HepG2 (cell line): ENCODE results near the gene SREBF1.

Experiments
- CEBPB ChIP-seq: IDR thresholded peaks from 2 replicates; pipeline ENCODE4 v1.6.1; 2011; ENCODE audit warnings: low read depth, low read length, improper control_type of control experiment, borderline replicate concordance
- EP300 ChIP-seq, 3 experiments: sonication (generic) in 1 of 3; formaldehyde crosslinking in 1 of 3; IDR thresholded peaks; 2 replicates each; pipeline versions ENCODE4 v1.5.1 to v1.6.1; 2011 to 2020; ENCODE audit warnings: low read depth in 2 of 3, low read length in 2 of 3, borderline replicate concordance in 1 of 3, improper control_type of control experiment in 1 of 3, mild to moderate bottlenecking in 1 of 3, missing genetic modification reagents in 1 of 3, moderate library complexity in 1 of 3
- HDAC6 ChIP-seq: fragments of 200-600 bp; sonication (generic); IDR thresholded peaks from 2 replicates; pipeline ENCODE4 v1.7.0; 2017; ENCODE audit warnings: mild to moderate bottlenecking, antibody characterized with exemption, low read length, low read depth
- PAX8 ChIP-seq: sonication (generic); formaldehyde crosslinking; IDR thresholded peaks from 2 replicates; pipeline ENCODE4 v1.8.0; 2022; ENCODE audit warnings: mild to moderate bottlenecking, missing genetic modification reagents, borderline replicate concordance
- POLR2A ChIP-seq, 2 experiments: IDR thresholded peaks; 2 replicates each; pipeline ENCODE4 v1.6.1; 2011; ENCODE audit warnings: low read depth in 2 of 2, low read length in 2 of 2, mild to moderate bottlenecking in 1 of 2, moderate library complexity in 1 of 2; ENCODE audit not compliant: insufficient read depth in 1 of 2
- ZFP41 ChIP-seq: sonication (generic); formaldehyde crosslinking; IDR thresholded peaks from 2 replicates; pipeline ENCODE4 v1.4.0; 2020; ENCODE audit warnings: mild to moderate bottlenecking, missing genetic modification reagents, borderline replicate concordance
- ZFP62 ChIP-seq: sonication (generic); formaldehyde crosslinking; IDR thresholded peaks from 2 replicates; pipeline ENCODE4 v1.4.0; 2020; ENCODE audit warnings: missing genetic modification reagents
- ZNF207 ChIP-seq: fragments of 450-650 bp; IDR thresholded peaks from 2 replicates; pipeline ENCODE4 v1.6.1; 2016; ENCODE audit warnings: antibody characterized with exemption, borderline replicate concordance
- ZNF558 ChIP-seq: sonication (generic); formaldehyde crosslinking; IDR thresholded peaks from 2 replicates; pipeline ENCODE4 v1.9.0; 2022; ENCODE audit warnings: mild to moderate bottlenecking, missing genetic modification reagents, borderline replicate concordance
- ZNF780A ChIP-seq: sonication (generic); formaldehyde crosslinking; IDR thresholded peaks from 2 replicates; pipeline ENCODE4 v1.8.0; 2022; ENCODE audit warnings: mild to moderate bottlenecking, missing genetic modification reagents, moderate library complexity
- TF ChIP-seq, protein P1 (sequence below): sonication (generic); formaldehyde crosslinking; IDR thresholded peaks from 2 replicates; pipeline ENCODE4 v1.5.0; 2020; ENCODE audit warnings: mild to moderate bottlenecking, missing genetic modification reagents, moderate library complexity
- TF ChIP-seq, protein P2 (sequence below): sonication (generic); formaldehyde crosslinking; IDR thresholded peaks from 2 replicates; pipeline ENCODE4 v1.8.1; 2023; ENCODE audit warnings: missing genetic modification reagents, inconsistent platforms, borderline replicate concordance

DNA sequence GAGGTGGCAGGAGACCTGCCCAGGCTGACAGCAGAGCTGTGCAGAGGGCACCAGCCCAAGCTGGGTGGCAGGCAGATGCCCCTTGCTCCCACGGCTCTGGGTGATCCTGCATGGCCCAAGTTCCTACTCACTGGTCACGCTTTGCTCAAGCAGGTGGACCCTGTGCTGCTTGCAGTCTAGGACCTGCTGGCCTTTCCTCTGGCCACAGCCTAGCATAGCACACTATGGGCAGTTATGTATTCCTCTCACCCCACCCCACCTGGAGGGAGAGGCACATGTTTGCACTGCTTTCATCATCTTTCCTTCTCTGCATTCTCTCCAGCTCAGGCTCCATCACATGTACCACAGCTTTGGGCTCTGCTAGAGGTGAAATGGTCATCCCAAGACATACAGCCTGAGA, 19.6 kb upstream of the SREBF1 start:
- no peak for TF ChIP-seq ZNF780A (CRISPR knock-in tag)
- no peak for TF ChIP-seq ZNF558 (CRISPR knock-in tag)
- no peak for TF ChIP-seq POLR2A (IDR thresholded peaks at IDR 0.05; ENCODE audit: insufficient read depth in 1 of 2, low read depth in 2 of 2, low read length in 2 of 2)
- no peak for TF ChIP-seq ZNF207
- TF ChIP-seq, protein P1, sequence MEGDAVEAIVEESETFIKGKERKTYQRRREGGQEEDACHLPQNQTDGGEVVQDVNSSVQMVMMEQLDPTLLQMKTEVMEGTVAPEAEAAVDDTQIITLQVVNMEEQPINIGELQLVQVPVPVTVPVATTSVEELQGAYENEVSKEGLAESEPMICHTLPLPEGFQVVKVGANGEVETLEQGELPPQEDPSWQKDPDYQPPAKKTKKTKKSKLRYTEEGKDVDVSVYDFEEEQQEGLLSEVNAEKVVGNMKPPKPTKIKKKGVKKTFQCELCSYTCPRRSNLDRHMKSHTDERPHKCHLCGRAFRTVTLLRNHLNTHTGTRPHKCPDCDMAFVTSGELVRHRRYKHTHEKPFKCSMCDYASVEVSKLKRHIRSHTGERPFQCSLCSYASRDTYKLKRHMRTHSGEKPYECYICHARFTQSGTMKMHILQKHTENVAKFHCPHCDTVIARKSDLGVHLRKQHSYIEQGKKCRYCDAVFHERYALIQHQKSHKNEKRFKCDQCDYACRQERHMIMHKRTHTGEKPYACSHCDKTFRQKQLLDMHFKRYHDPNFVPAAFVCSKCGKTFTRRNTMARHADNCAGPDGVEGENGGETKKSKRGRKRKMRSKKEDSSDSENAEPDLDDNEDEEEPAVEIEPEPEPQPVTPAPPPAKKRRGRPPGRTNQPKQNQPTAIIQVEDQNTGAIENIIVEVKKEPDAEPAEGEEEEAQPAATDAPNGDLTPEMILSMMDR (CRISPR knock-in tag) = peak; percentile 31; the same call in 1 of the 2 replicates
- TF ChIP-seq CEBPB = peak; percentile 26; the same call in 1 of the 2 replicates
- TF ChIP-seq, protein P2, sequence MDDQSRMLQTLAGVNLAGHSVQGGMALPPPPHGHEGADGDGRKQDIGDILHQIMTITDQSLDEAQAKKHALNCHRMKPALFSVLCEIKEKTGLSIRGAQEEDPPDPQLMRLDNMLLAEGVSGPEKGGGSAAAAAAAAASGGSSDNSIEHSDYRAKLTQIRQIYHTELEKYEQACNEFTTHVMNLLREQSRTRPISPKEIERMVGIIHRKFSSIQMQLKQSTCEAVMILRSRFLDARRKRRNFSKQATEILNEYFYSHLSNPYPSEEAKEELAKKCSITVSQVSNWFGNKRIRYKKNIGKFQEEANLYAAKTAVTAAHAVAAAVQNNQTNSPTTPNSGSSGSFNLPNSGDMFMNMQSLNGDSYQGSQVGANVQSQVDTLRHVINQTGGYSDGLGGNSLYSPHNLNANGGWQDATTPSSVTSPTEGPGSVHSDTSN (CRISPR knock-in tag) = no peak
- TF ChIP-seq HDAC6 = no peak
- TF ChIP-seq ZFP41 (CRISPR knock-in tag) = no peak
- no peak for TF ChIP-seq EP300 (IDR thresholded peaks at IDR 0.05; ENCODE audit: low read depth in 2 of 2, low read length in 2 of 2)
- TF ChIP-seq EP300 (CRISPR knock-in tag; IDR thresholded peaks at IDR 0.05; ENCODE audit: borderline replicate concordance) = no peak
- TF ChIP-seq ZFP62 (CRISPR knock-in tag) = no peak
- TF ChIP-seq PAX8 = no peak
